Smooth muscle cell (in vitro differentiated cells): Measurements from ENCODE around the gene SLC25A5. TPM values are rescaled to one million over a fixed set of nuclear protein-coding genes. Genes with fewer than 3 reads are reported as not detected.
"Not testable (repeated sequence)": the region's sequence is repeated elsewhere in the genome, so short reads cannot be mapped to it uniquely, and the experiment has no call there.

Source experiments
- DNase-seq: peaks from one replicate; lab custom pipeline; 2025; ENCODE audit not compliant: unreplicated experiment; lab: John Stamatoyannopoulos, UW
- H2AFZ ChIP-seq: fragments of 200-600 bp; sonication (generic); 2 replicates; pipeline ENCODE4 v1.6.0; 2016; ENCODE audit warnings: antibody characterized with exemption, low read depth, mild to moderate bottlenecking
- H3F3A ChIP-seq: fragments of 200-600 bp; sonication (generic); 2 replicates; pipeline ENCODE4 v1.6.0; 2017; ENCODE audit warnings: antibody characterized with exemption, low read depth
- H3K27ac ChIP-seq: fragments of 200-600 bp; sonication (generic); 2 replicates; pipeline ENCODE4 v1.5.1; 2016; ENCODE audit warnings: low read depth, mild to moderate bottlenecking
- H3K27me3 ChIP-seq: fragments of 200-600 bp; sonication (generic); 2 replicates; pipeline ENCODE4 v1.6.1; 2016; ENCODE audit warnings: low read depth, mild to moderate bottlenecking
- H3K36me3 ChIP-seq: fragments of 200-600 bp; sonication (generic); 2 replicates; pipeline ENCODE4 v1.5.1; 2016; ENCODE audit warnings: low read depth
- H3K4me1 ChIP-seq: fragments of 200-600 bp; sonication (generic); 2 replicates; pipeline ENCODE4 v1.5.1; 2016; ENCODE audit warnings: low read depth
- H3K4me2 ChIP-seq: fragments of 200-600 bp; sonication (generic); 2 replicates; pipeline ENCODE4 v1.6.0; 2016; ENCODE audit warnings: mild to moderate bottlenecking
- H3K4me3 ChIP-seq: fragments of 200-600 bp; sonication (generic); 2 replicates; pipeline ENCODE4 v1.5.1; 2016; ENCODE audit warnings: mild to moderate bottlenecking
- H3K79me2 ChIP-seq: fragments of 200-600 bp; sonication (generic); 2 replicates; pipeline ENCODE4 v1.6.0; 2016; ENCODE audit warnings: low read depth, mild to moderate bottlenecking
- H3K9ac ChIP-seq: fragments of 200-600 bp; sonication (generic); 2 replicates; pipeline ENCODE4 v1.6.0; 2016; ENCODE audit warnings: low read depth
- H3K9me3 ChIP-seq: fragments of 200-600 bp; sonication (generic); replicated peaks from 2 replicates; pipeline ENCODE4 v1.5.1; 2016; ENCODE audit warnings: low read depth
- H4K20me1 ChIP-seq: fragments of 200-600 bp; sonication (generic); 2 replicates; pipeline ENCODE4 v1.6.0; 2016; ENCODE audit warnings: low read depth
- WGBS: methylation state at CpG from one replicate; pipeline ENCODE4 v1.1.7; 2016; ENCODE audit warnings: low lambda C conversion rate; 5-methylcytosine and 5-hydroxymethylcytosine counted together
- polyA plus RNA-seq: library from polyadenylated mRNA; unstranded; fragments of >200 nt; fragmentation: Nextera tagmentation; extraction: Ambion mirVana; gene quantifications from 2 replicates; pipeline ENCODE4 v1.2.1, GENCODE V29; 2016
- total RNA-seq: library from RNA; depleted of rRNA; stranded (reverse); fragments of >200 nt; gene quantifications from 2 replicates; pipeline ENCODE4 v1.2.3, GENCODE V29; 2014
- TF ChIP-seq, protein P1 (sequence below): fragments of 200-600 bp; sonication (generic); IDR thresholded peaks from 2 replicates; pipeline ENCODE4 v1.5.1; 2017; ENCODE audit warnings: borderline replicate concordance, mild to moderate bottlenecking, antibody characterized with exemption; ENCODE audit not compliant: insufficient read depth, poor library complexity, severe bottlenecking

The SLC25A5 gene
- total and polyA plus RNA-seq, 2 experiments from 2014 or later = 112 to 155 TPM

DNA sequence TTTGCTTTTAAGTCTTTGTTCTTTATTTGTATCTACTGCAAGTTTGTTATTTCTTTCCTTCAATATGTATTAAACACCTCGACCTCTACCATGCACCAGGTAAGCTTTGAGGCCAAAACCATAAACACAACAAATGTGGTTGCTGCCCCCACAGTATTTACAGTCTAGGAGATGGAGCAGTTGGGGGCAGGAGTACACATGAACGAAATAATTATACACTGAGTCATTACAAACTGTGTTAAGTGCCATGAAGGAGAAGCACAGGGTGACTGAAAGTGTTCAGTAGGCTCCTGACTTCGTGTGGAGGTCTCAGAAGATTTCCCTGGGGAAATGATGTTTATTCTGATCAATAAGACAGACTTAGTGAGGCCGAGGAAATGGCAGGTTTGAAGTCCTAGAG, 38.8 kb upstream of the SLC25A5 start:
- TF ChIP-seq, protein P1, sequence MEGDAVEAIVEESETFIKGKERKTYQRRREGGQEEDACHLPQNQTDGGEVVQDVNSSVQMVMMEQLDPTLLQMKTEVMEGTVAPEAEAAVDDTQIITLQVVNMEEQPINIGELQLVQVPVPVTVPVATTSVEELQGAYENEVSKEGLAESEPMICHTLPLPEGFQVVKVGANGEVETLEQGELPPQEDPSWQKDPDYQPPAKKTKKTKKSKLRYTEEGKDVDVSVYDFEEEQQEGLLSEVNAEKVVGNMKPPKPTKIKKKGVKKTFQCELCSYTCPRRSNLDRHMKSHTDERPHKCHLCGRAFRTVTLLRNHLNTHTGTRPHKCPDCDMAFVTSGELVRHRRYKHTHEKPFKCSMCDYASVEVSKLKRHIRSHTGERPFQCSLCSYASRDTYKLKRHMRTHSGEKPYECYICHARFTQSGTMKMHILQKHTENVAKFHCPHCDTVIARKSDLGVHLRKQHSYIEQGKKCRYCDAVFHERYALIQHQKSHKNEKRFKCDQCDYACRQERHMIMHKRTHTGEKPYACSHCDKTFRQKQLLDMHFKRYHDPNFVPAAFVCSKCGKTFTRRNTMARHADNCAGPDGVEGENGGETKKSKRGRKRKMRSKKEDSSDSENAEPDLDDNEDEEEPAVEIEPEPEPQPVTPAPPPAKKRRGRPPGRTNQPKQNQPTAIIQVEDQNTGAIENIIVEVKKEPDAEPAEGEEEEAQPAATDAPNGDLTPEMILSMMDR = no peak
- no peak overlapping the region for H3K9ac ChIP-seq
- no peak overlapping the region for H3K4me2 ChIP-seq
- H4K20me1 ChIP-seq = no peaks in the 10 kb centered on the region
- DNase-seq = no peak
- H3K79me2 ChIP-seq = no peaks in the 10 kb centered on the region
- no peak overlapping the region for H3K27ac ChIP-seq
- H2AFZ ChIP-seq = no peak overlapping the region
- no peaks in the 10 kb centered on the region for H3K27me3 ChIP-seq
- H3K9me3 ChIP-seq = no peaks in the 10 kb centered on the region
- H3K4me3 ChIP-seq = no peak overlapping the region
- H3K4me1 ChIP-seq = peaks cover 2% of the 10 kb centered on the region
- H3K36me3 ChIP-seq = no peaks in the 10 kb centered on the region
- H3F3A ChIP-seq = no peaks in the 10 kb centered on the region
- 42% methylated on average over 3 of the region's 4 CpGs for WGBS

DNA sequence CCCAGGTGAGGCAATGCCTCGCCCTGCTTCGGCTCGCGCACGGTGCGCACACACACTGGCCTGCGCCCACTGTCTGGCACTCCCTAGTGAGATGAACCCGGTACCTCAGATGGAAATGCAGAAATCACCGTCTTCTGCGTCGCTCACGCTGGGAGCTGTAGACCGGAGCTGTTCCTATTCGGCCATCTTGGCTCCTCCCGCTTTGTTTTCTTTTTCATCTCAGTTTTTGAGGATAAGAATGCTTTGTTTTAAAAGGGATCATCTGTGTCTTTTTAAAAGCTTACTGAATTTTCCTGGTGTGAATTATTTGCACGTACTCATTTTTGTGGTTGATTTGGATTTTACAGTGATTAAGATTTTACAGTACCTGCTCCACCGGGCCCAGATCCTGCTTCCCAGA, 26.9 kb upstream of the SLC25A5 start:
- not testable (repeated sequence) for H3K27ac ChIP-seq, H3K9me3 ChIP-seq, H3K27me3 ChIP-seq, H3K4me1 ChIP-seq, H4K20me1 ChIP-seq, H2AFZ ChIP-seq, H3K36me3 ChIP-seq, H3F3A ChIP-seq, DNase-seq, H3K4me2 ChIP-seq, H3K79me2 ChIP-seq, H3K4me3 ChIP-seq, H3K9ac ChIP-seq
- WGBS = 75% methylated on average over 9 of the region's 17 CpGs

DNA sequence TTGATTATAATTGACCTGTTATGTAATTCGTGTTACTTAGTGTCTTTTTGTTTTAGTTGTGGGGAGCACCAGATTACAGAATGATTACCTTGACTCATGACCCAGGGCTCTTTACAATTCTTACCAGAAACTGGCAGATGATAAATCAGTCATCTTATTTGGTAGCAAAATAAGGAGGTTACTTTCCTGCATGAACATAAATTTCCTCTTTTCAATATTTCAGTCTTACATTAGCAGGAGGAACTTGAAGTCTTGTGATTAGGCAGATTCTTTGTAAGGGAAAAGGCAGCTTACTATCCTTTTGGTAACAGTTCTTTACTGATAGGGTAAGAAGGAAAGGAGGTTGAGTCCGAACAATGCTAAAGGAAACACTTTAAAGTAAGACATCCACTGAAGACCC, 26.0 kb upstream of the SLC25A5 start:
- Histone ChIP-seq H4K20me1 (no peaks in the 10 kb centered on the region), H3K4me3 (no peak overlapping the region), H3K27ac (no peak overlapping the region), H3F3A (no peaks in the 10 kb centered on the region), H3K4me1 (no peaks in the 10 kb centered on the region), H3K79me2 (no peaks in the 10 kb centered on the region), H3K9me3 (no peaks in the 10 kb centered on the region), H2AFZ (no peak overlapping the region), H3K9ac (no peak overlapping the region), H3K36me3 (no peaks in the 10 kb centered on the region), H3K27me3 (no peaks in the 10 kb centered on the region), H3K4me2 (no peak overlapping the region)
- DNase-seq = no peak
- TF ChIP-seq, protein P1 = no peak
- 69% methylated on average over 2 of the region's 2 CpGs for WGBS

DNA sequence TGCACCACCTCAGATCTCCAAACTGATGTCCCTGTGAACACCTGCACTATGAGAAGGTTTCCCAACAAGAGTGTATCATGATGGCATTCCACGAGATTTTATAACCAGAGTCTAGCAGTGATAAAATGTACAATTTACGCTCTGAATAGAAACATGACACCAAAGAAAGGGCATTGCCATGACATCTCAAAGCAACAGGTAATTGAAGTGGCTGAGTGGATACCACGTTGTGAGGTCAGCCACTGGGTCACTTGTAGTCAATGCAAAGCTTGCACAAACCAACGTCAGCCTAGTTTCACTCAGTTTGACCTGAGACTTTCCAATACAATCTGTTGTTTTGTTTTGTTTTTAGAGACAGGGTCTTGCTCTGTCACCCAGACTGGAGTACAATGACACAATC, 15.0 kb upstream of the SLC25A5 start:
- Histone ChIP-seq H3K4me3 (no peak overlapping the region), H2AFZ (no peak overlapping the region), H3K4me2 (no peak overlapping the region), H3K27ac (no peak overlapping the region), H4K20me1 (no peaks in the 10 kb centered on the region), H3K27me3 (no peaks in the 10 kb centered on the region), H3K9me3 (no peaks in the 10 kb centered on the region), H3K36me3 (no peaks in the 10 kb centered on the region), H3K4me1 (no peaks in the 10 kb centered on the region), H3F3A (no peaks in the 10 kb centered on the region), H3K9ac (no peak overlapping the region), H3K79me2 (no peaks in the 10 kb centered on the region)
- TF ChIP-seq, protein P1 = no peak
- WGBS = 72% methylated on average over 4 of the region's 4 CpGs
- no peak for DNase-seq
